RWPE2 (cell line): ENCODE data around the gene CCR7.
A peak's percentile ranks its signal among the peaks of the same experiment; 100 is the strongest.

Source experiments
- ATAC-seq: fragments of 200-7000 bp; cut with Tn5 transposase; 3 replicates; pipeline ENCODE4 v1.9.1; 2021; ENCODE audit warnings: low read depth
- DNase-seq: peaks from one replicate; pipeline ENCODE4 v3.0.0-alpha.2; 2020; ENCODE audit warnings: low spot score
- H3K27ac ChIP-seq: fragments of 450-650 bp; 2 replicates; pipeline ENCODE4 v1.5.1; 2017; ENCODE audit warnings: mild to moderate bottlenecking; ENCODE audit not compliant: poor library complexity, severe bottlenecking
- H3K27me3 ChIP-seq: fragments of 250-450 bp; sonication (Bioruptor Pico); 2 replicates; pipeline ENCODE4 v1.5.1; 2021; ENCODE audit warnings: mild to moderate bottlenecking, moderate library complexity; ENCODE audit not compliant: insufficient read depth, poor library complexity, severe bottlenecking
- H3K36me3 ChIP-seq: fragments of 250-450 bp; sonication (Bioruptor Pico); 2 replicates; pipeline ENCODE4 v1.5.1; 2020; ENCODE audit warnings: low read depth, mild to moderate bottlenecking, moderate library complexity
- H3K4me1 ChIP-seq: fragments of 250-450 bp; sonication (Bioruptor Pico); 2 replicates; pipeline ENCODE4 v1.5.1; 2021; ENCODE audit warnings: mild to moderate bottlenecking, moderate library complexity; ENCODE audit not compliant: insufficient read depth, poor library complexity, severe bottlenecking
- H3K4me3 ChIP-seq: fragments of 250-450 bp; sonication (Bioruptor Pico); 2 replicates; pipeline ENCODE4 v1.5.1; 2021; ENCODE audit warnings: mild to moderate bottlenecking, moderate library complexity; ENCODE audit not compliant: severe bottlenecking
- H3K9me3 ChIP-seq: fragments of 250-450 bp; sonication (Bioruptor Pico); 2 replicates; pipeline ENCODE4 v1.5.1; 2021; ENCODE audit warnings: mild to moderate bottlenecking, moderate library complexity; ENCODE audit not compliant: severe bottlenecking
- TF ChIP-seq, protein P1 (sequence below): fragments of 450-650 bp; IDR thresholded peaks from one replicate; pipeline ENCODE4 v1.5.1; 2017; ENCODE audit warnings: mild to moderate bottlenecking, moderate library complexity; ENCODE audit not compliant: poor library complexity, severe bottlenecking

The CCR7 gene

DNA sequence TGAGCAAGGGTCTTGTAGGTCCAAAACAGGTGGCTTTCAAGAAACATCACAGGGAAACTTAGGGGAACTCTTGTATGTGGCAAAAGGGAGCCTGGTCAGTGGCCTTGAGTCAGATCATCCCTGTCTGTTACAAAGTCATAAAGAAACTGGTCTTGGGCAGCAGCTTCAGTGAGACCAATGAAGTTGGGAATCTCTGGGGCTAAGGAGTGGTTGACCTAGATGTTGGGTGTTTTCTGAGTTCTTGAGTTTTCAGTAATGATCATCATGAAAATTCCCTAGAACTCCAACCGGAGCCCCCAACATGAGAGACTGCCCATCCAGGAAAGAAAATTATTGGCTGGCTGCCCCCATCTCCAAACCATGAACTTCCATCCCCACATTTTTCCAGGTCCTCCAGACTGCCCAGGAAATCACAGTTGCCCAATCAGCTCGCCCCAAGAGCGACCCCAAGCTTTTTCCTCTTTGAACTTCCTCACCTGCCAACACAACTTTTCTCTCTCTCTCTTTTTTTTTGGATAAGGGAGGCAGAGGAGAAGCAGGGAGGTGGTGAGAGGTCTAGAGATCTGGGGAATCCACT, 3.9 kb downstream of the CCR7 start:
- no peak overlapping the region for H3K27ac ChIP-seq
- ATAC-seq: no peak

GRCh38 chr17:40560592-40561293, 4.5 kb downstream of the CCR7 start:
- no peak for ATAC-seq
- Histone ChIP-seq H3K4me3 (no peak overlapping the region), H3K9me3 (no peaks in the 10 kb centered on the region), H3K36me3 (no peaks in the 10 kb centered on the region), H3K27ac (peak overlapping the region; percentile 40), H3K4me1 (peaks cover 7% of the 10 kb centered on the region), H3K27me3 (no peaks in the 10 kb centered on the region)
- no peak for DNase-seq
- TF ChIP-seq, protein P1, sequence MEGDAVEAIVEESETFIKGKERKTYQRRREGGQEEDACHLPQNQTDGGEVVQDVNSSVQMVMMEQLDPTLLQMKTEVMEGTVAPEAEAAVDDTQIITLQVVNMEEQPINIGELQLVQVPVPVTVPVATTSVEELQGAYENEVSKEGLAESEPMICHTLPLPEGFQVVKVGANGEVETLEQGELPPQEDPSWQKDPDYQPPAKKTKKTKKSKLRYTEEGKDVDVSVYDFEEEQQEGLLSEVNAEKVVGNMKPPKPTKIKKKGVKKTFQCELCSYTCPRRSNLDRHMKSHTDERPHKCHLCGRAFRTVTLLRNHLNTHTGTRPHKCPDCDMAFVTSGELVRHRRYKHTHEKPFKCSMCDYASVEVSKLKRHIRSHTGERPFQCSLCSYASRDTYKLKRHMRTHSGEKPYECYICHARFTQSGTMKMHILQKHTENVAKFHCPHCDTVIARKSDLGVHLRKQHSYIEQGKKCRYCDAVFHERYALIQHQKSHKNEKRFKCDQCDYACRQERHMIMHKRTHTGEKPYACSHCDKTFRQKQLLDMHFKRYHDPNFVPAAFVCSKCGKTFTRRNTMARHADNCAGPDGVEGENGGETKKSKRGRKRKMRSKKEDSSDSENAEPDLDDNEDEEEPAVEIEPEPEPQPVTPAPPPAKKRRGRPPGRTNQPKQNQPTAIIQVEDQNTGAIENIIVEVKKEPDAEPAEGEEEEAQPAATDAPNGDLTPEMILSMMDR: peak; percentile 71

More for the DNA sequence above, 3.9 kb downstream of the CCR7 start:
- Histone ChIP-seq H3K4me3 (no peak overlapping the region), H3K4me1 (peaks cover 7% of the 10 kb centered on the region), H3K27me3 (no peaks in the 10 kb centered on the region), H3K36me3 (no peaks in the 10 kb centered on the region), H3K9me3 (no peaks in the 10 kb centered on the region)
- TF ChIP-seq, protein P1: no peak
- DNase-seq: no peak

GRCh38 chr17:40559954-40560591, 5.2 kb downstream of the CCR7 start:
- Histone ChIP-seq H3K36me3 (no peaks in the 10 kb centered on the region), H3K4me1 (peaks cover 7% of the 10 kb centered on the region), H3K27ac (peak overlapping the region; percentile 40), H3K27me3 (no peaks in the 10 kb centered on the region), H3K9me3 (no peaks in the 10 kb centered on the region), H3K4me3 (no peak overlapping the region)
- TF ChIP-seq, protein P1: peak; percentile 97
- DNase-seq (peak; percentile 84), ATAC-seq (peak; percentile 91)

DNA sequence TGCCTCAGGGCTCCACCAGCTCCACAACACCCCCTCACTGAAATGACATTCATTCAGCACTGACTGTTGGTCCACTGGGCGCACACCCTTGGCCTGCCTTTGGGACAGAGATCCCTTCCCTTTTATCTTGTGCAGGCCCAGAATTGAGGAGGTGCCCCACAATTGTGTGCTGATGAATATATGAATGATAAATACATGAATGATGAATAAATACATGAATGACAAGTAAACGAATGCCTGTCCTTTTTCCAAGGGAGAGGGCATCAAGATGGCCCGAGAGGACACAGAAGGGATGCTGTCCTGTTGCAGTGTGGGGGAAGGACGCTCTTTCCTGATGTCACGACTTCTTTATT, 5.7 kb downstream of the CCR7 start:
- TF ChIP-seq, protein P1: no peak
- Histone ChIP-seq H3K27ac (peak overlapping the region; percentile 40), H3K4me3 (no peak overlapping the region), H3K27me3 (no peaks in the 10 kb centered on the region), H3K4me1 (peaks cover 7% of the 10 kb centered on the region), H3K9me3 (no peaks in the 10 kb centered on the region), H3K36me3 (no peaks in the 10 kb centered on the region)
- DNase-seq (no peak), ATAC-seq (no peak)
